ENCODE data around the gene JAKMIP2. TPM values are rescaled to one million over a fixed set of nuclear protein-coding genes. Genes with fewer than 3 reads are reported as not detected.

JAKMIP2 gene
- total RNA-seq, 1 experiment from 2014 or later: 67.4 TPM

- H3K9me3 ChIP-seq (ENCODE audit: low read depth, low read length, poor library complexity, severe bottlenecking): no peaks in the 10 kb centered on the region
- ChIA-PET POLR2A (ENCODE audit: low non-redundant PET) (no interaction called here), CTCF (no interaction called here)
- intact Hi-C loops (cut with micrococcal nuclease; ENCODE audit: unreplicated experiment): loop anchor here (1.0 to 5.0 kb wide), 4 partner anchors 77 to 359 kb away; no protein-coding TSS in a partner anchor
- BruUV-seq (replicated peaks): no TSS peak
- H3K27me3 ChIP-seq (replicated peaks; ENCODE audit: insufficient read depth, low read depth, low read length, poor library complexity): no peaks in the 10 kb centered on the region
- DNase-seq (ENCODE audit: low spot score): no peak
- TF ChIP-seq EZH2 (IDR thresholded peaks at IDR 0.05; ENCODE audit: borderline replicate concordance, low read depth, low read length, poor library complexity, severe bottlenecking) (no peak), CTCF (conservative IDR thresholded peaks at IDR 0.05; ENCODE audit: low read depth, low read length) (no peak)
- H3K36me3 ChIP-seq (ENCODE audit: insufficient read depth, low read length, poor library complexity, severe bottlenecking): no peaks in the 10 kb centered on the region
- H3K27ac ChIP-seq (ENCODE audit: low read depth, low read length, poor library complexity, severe bottlenecking): peak overlapping the region; percentile 55
- peaks cover 53% of the 10 kb centered on the region for H3K4me1 ChIP-seq (ENCODE audit: insufficient read depth, low read length, poor library complexity, severe bottlenecking)
- no peak overlapping the region for H3K4me3 ChIP-seq (ENCODE audit: low read depth, low read length, poor library complexity, severe bottlenecking)
Measured at GRCh38 chr5:147821766-147822165, 39.2 kb upstream of the JAKMIP2 start.

DNA sequence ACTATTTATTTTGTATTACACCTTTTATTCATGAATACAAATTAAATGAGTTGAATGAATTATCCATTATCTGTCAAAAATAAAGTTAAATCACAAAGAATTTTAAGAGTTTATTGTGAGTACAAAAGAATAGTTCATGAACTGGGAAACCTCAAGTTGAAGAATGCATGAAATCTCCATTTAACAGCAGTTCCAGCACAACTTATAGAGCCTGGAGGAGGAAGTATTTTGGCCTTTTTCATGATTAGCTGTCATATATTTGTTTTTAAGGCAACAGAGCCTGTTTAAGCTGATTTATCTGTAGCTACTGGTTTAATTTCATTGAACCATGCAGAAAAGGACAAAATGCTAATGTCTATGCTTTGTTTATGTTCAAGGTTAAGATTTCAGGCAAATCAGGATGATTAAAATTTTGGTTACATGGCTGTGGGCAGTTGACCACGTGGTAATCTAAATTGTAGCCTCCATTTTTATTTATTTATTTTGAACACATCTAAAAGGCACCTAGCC is 36.8 kb upstream of the JAKMIP2 start:
- intact Hi-C loops (cut with micrococcal nuclease; ENCODE audit: unreplicated experiment): no loop called here
- POLR2A ChIA-PET (ENCODE audit: low non-redundant PET): no interaction called here
- no peaks in the 10 kb centered on the region for H3K27me3 ChIP-seq (replicated peaks; ENCODE audit: insufficient read depth, low read depth, low read length, poor library complexity)
- H3K36me3 ChIP-seq (ENCODE audit: insufficient read depth, low read length, poor library complexity, severe bottlenecking): no peaks in the 10 kb centered on the region
- H3K27ac ChIP-seq (ENCODE audit: low read depth, low read length, poor library complexity, severe bottlenecking): peak overlapping the region; percentile 36
- H3K9me3 ChIP-seq (ENCODE audit: low read depth, low read length, poor library complexity, severe bottlenecking): peaks cover 5% of the 10 kb centered on the region
- no TSS peak for BruUV-seq (replicated peaks)
- DNase-seq (ENCODE audit: low spot score): peak; percentile 46
- no peak overlapping the region for H3K4me3 ChIP-seq (ENCODE audit: low read depth, low read length, poor library complexity, severe bottlenecking)
- peaks cover 49% of the 10 kb centered on the region for H3K4me1 ChIP-seq (ENCODE audit: insufficient read depth, low read length, poor library complexity, severe bottlenecking)
- no peak for TF ChIP-seq CTCF (conservative IDR thresholded peaks at IDR 0.05; ENCODE audit: low read depth, low read length)
- TF ChIP-seq EZH2 (IDR thresholded peaks at IDR 0.05; ENCODE audit: borderline replicate concordance, low read depth, low read length, poor library complexity, severe bottlenecking): no peak
- CTCF ChIA-PET: interaction anchor here (0.6 to 0.8 kb wide), 2 partner anchors 37 to 192 kb away, joined by 4 to 5 read pairs; no protein-coding TSS in a partner anchor

GRCh38 chr5:147818290-147818689 is 35.8 kb upstream of the JAKMIP2 start:
- BruUV-seq (replicated peaks): no TSS peak
- TF ChIP-seq CTCF (conservative IDR thresholded peaks at IDR 0.05; ENCODE audit: low read depth, low read length) (no peak), EZH2 (IDR thresholded peaks at IDR 0.05; ENCODE audit: borderline replicate concordance, low read depth, low read length, poor library complexity, severe bottlenecking) (no peak)
- intact Hi-C loops (cut with micrococcal nuclease; ENCODE audit: unreplicated experiment): no loop called here
- POLR2A ChIA-PET (ENCODE audit: low non-redundant PET): no interaction called here
- DNase-seq (ENCODE audit: low spot score): no peak
- Histone ChIP-seq H3K27me3 (replicated peaks; ENCODE audit: insufficient read depth, low read depth, low read length, poor library complexity) (no peaks in the 10 kb centered on the region), H3K9me3 (ENCODE audit: low read depth, low read length, poor library complexity, severe bottlenecking) (peaks cover 5% of the 10 kb centered on the region), H3K36me3 (ENCODE audit: insufficient read depth, low read length, poor library complexity, severe bottlenecking) (no peaks in the 10 kb centered on the region), H3K27ac (ENCODE audit: low read depth, low read length, poor library complexity, severe bottlenecking) (no peak overlapping the region), H3K4me3 (ENCODE audit: low read depth, low read length, poor library complexity, severe bottlenecking) (no peak overlapping the region), H3K4me1 (ENCODE audit: insufficient read depth, low read length, poor library complexity, severe bottlenecking) (peaks cover 47% of the 10 kb centered on the region)
- CTCF ChIA-PET: no interaction called here

Data from A673 (cell line).